NCI-H2107 treated with DMSO at 0.1 percent for 48 hours (cell line): ENCODE results near the gene GRK3.
"Not testable (repeated sequence)": the region's sequence is repeated elsewhere in the genome, so short reads cannot be mapped to it uniquely, and the experiment has no call there.

ENCODE experiments used
- DNase-seq: peaks from one replicate; lab custom pipeline; 2025; ENCODE audit not compliant: unreplicated experiment; lab: John Stamatoyannopoulos, UW

Gene GRK3

DNA sequence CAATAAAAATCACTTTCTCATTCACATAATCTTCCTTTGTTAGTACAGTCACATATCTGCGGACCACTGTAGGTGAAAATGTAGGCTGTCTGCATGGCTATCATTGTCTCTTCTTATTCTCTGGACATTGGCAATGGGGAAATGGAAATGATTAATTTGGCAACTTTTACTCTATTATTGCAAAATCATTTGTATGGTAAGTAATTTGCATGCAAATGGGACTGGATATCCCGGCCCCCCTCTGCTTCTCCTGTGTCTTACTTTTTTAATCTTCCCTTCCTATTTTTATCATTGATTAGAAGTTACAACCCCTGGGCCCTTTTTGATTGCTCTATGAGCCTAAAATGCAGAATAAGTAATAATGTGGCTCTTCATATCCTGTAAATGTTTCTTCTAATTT, 6.0 kb downstream of the GRK3 start:
- no peak for DNase-seq

DNA sequence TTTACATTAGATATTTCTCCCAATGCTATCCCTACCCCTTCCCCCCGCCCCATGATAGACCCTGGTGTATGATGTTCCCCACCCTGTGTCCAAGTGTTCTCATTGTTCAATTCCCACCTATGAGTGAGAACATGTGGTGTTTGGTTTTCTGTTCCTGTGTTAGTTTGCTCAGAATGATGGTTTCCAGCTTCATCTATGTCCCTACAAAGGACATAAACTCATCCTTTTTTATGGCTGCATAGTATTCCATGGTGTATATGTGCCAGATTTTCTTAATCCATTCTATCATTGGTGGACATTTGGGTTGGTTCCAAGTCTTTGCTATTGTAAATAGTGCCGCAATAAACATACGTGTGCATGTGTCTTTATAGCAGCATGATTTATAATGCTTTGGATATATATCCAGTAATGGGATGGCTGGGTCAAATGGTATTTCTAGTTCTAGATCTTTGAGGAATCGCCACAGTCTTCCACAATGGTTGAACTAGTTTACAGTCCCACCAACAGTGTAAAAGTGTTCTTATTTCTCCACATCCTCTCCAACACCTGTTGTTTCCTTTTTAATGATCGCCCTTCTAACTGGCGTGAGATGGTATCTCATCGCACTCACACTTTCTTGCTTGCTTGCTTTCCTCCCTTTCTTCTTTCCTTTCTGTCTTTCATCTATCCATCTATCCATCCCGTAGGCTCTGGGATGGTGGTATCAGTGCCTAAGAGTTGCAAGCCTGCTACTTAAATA, 7.7 kb downstream of the GRK3 start:
- not testable (repeated sequence) for DNase-seq

- no peak for DNase-seq
Observed at GRCh38 chr22:25572708-25573171, 8.3 kb downstream of the GRK3 start.

DNA sequence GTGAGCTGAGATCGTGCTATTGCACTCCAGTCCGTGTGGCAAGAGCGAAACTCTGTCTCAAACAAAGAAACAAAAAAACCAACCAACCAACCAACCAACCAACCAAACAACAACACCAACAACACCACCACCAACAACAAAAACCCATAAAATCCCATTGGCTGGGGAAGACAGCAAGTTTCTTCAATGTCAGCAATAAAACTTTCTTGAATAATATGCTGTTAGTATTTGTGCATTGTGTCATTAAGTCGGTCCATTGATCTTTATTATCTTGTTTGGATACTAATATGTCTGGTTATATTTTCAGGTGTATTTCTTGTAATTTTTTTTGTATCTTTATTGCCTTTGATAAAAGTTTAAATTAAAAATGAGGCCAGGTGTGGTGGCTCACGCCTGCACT, 9.4 kb downstream of the GRK3 start:
- no peak for DNase-seq

DNA sequence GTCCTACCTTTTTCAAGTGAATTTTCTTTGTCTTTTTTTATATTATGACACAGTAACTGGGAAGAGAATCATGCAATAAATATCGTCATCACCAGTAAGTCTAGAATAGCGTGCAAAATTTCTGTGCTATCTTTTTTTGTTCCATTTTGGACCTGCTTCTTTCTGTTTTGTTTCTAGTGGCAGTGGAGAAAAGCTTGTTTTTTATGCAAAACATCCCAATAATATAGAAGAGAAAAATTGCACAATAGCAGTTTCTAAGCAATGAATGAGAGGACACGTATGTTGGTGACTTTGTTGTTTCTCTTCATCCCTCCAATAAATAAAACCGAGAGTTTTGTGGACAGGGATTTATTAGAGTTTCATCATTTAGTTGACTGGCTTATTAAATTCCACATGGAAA, 10.3 kb downstream of the GRK3 start:
- no peak for DNase-seq

GRCh38 chr22:25575674-25576392, 11.4 kb downstream of the GRK3 start:
- not testable (repeated sequence) for DNase-seq

GRCh38 chr22:25581452-25581851, 17.0 kb downstream of the GRK3 start:
- DNase-seq: not testable (repeated sequence)

DNA sequence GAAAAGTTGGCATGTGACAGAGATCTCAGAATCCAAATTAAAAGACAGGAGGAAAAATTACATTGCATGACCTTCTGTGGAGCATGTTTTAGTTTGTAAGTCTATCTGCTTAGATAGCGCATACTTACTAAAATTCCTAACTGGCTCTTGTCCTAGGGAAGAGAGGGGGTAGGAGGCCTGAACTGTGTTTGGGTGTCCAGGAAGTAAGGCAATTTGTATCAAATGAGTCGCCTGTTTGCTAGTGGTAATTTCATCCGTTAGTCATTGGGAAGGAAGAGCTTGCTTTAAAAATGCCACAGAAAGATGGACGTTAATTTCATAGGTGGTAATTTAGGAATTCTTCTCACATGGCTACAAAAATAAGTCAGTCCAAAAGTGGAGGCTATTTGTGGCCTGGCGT, 18.5 kb downstream of the GRK3 start:
- no peak for DNase-seq

DNA sequence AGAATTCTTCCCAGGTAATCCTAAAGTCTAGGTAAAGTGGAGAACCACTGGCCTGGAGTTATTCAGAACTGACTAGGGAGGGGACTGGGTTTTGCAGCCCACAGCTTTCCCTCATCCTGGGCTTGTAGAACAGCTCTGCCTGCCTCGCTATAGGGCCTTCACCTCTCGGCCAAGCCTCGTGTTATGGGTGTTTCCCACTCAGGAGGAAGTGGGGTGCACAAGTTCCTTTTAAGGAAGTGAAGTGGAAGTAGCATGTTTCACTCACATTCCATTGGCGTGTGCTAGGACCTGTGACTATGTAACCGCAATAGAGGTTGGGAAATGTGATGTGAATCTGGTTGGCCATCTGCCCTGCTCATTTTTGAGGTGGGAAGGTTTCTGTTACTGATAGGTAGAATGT, 20.5 kb downstream of the GRK3 start:
- DNase-seq: not testable (repeated sequence)

GRCh38 chr22:25589664-25590063, 25.2 kb downstream of the GRK3 start:
- not testable (repeated sequence) for DNase-seq

- DNase-seq: not testable (repeated sequence)
Observed at GRCh38 chr22:25593323-25593722, 28.8 kb downstream of the GRK3 start.

GRCh38 chr22:25598609-25599008, 34.1 kb downstream of the GRK3 start:
- no peak for DNase-seq

GRCh38 chr22:25602445-25602844, 38.0 kb downstream of the GRK3 start:
- DNase-seq: no peak

GRCh38 chr22:25602916-25603315, 38.4 kb downstream of the GRK3 start:
- no peak for DNase-seq

- DNase-seq: not testable (repeated sequence)
Observed at GRCh38 chr22:25605146-25605545, 40.7 kb downstream of the GRK3 start.

GRCh38 chr22:25605565-25605964, 41.1 kb downstream of the GRK3 start:
- not testable (repeated sequence) for DNase-seq

GRCh38 chr22:25611284-25611683, 46.8 kb downstream of the GRK3 start:
- not testable (repeated sequence) for DNase-seq

- not testable (repeated sequence) for DNase-seq
Observed at GRCh38 chr22:25613131-25613530, 48.7 kb downstream of the GRK3 start.

GRCh38 chr22:25613558-25613957, 49.1 kb downstream of the GRK3 start:
- not testable (repeated sequence) for DNase-seq

DNA sequence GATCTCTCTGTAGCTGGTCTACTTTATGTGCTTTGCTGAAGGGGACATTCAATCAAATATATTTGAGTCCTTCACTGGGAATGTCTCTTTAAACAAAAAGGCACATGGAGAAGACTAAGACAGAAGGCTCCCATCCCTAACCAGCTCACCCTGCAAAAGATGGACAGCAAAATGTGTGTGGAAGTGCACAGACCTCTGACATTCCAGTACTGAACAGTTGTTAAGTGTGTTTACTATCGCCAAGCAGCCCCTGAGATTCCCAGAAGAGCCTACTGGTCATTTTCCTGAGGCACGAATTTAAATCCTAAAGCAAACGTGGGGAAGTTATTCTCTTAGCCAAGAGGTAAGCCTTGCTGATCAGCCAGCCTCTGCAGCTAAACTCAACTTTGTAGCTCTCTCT, 50.3 kb downstream of the GRK3 start:
- DNase-seq: not testable (repeated sequence)

DNA sequence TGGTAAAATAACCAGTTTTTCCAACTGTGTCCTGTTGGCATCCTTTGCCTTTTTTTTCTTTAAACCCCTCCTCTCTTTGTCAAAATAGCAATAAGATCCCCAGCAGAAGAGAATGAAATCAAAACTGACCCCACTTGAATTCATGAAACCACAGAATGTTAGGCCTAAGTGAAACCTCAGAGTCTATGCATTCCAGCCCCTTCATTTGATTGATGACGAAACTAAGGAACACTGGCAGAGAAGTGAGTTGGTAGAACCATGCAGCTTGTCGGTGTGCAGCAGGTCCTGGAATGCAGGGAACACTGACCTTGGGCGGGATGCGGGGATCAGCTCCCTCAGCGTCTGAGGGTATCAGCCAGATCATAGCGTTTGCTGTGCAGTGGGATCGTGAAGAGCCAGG, 57.5 kb downstream of the GRK3 start:
- no peak for DNase-seq

- DNase-seq: no peak
Observed at GRCh38 chr22:25623310-25623734, 58.8 kb downstream of the GRK3 start.
